HCT116 (cell line): ENCODE measurements around the gene MYCBP2. TPM values are rescaled to one million over a fixed set of nuclear protein-coding genes. Genes with fewer than 3 reads are reported as not detected.

ENCODE experiments used
- ATAC-seq: fragments of 200-7000 bp; cut with Tn5 transposase; 2 replicates; pipeline ENCODE4 v1.9.1; 2020; ENCODE audit warnings: mild to moderate bottlenecking, moderate library complexity
- BruUV-seq: library from RNA; stranded (reverse); fragments of 400-500 nt; replicated peaks from 2 replicates; lab custom pipeline; 2021; lab: Mats Ljungman, UMichigan
- CTCF ChIA-PET: fragments of 300-600 bp; sonication (Branson Sonifier 250); formaldehyde crosslinking; loops from one replicate; lab custom pipeline; 2021; ENCODE audit warnings: antibody characterized with exemption; lab: Charles Lee
- POLR2A ChIA-PET: fragments of 300-600, 350-600 bp; sonication (Branson Sonifier 250); formaldehyde crosslinking; loops from one replicate; lab custom pipeline; 2021; ENCODE audit warnings: antibody characterized with exemption; lab: Charles Lee
- RAD21 ChIA-PET, 2 experiments: fragments of 300-600 bp; sonication (Branson Sonifier 250); formaldehyde crosslinking; loops; one replicate each; lab custom pipeline; 2023; ENCODE audit warnings: low total read pairs in 2 of 2; ENCODE audit not compliant: uncharacterized antibody in 2 of 2, unreplicated experiment in 2 of 2, low non-redundant PET in 1 of 2; lab: Charles Lee
- DNase-seq: peaks from one replicate; pipeline ENCODE4 v3.0.0-alpha.2; 2010; ENCODE audit warnings: low read depth, low spot score
- H2AFZ ChIP-seq: fragments of 200-600 bp; shearing (Covaris generic), sonication (generic); 2 replicates; pipeline ENCODE4 v1.6.1; 2017; ENCODE audit warnings: low read depth, mixed run types, mixed read lengths, antibody characterized with exemption, low read length; ENCODE audit not compliant: poor library complexity, severe bottlenecking
- H3K27ac ChIP-seq: 2 replicates; pipeline ENCODE4 v1.5.1; 2012; ENCODE audit warnings: low read depth, low read length
- H3K27me3 ChIP-seq: fragments of 200-600 bp; sonication (generic); 2 replicates; pipeline ENCODE4 v1.6.1; 2016; ENCODE audit warnings: mixed run types, low read length, mixed read lengths; ENCODE audit not compliant: insufficient read depth
- H3K36me3 ChIP-seq, 2 experiments: fragments of 200-500 bp in 1 of 2; fragments of 200-600 bp in 1 of 2; sonication (Bioruptor generic) in 1 of 2; sonication (generic) in 1 of 2; 2 replicates each; pipeline versions ENCODE4 v1.5.1 to v1.6.1; 2014 to 2016; ENCODE audit warnings: low read length in 2 of 2, inconsistent platforms in 1 of 2, mixed read lengths in 1 of 2, mixed run types in 1 of 2; ENCODE audit not compliant: insufficient read depth in 2 of 2, control insufficient read depth in 1 of 2
- H3K4me1 ChIP-seq, 2 experiments: fragments of 200-600 bp in 1 of 2; sonication (generic) in 1 of 2; 2 replicates each; pipeline versions ENCODE4 v1.5.1 to v1.6.1; 2012 to 2017; ENCODE audit warnings: low read length in 2 of 2, inconsistent platforms in 1 of 2, mild to moderate bottlenecking in 1 of 2, mixed read lengths in 1 of 2, mixed run types in 1 of 2, moderate library complexity in 1 of 2; ENCODE audit not compliant: insufficient read depth in 2 of 2, control insufficient read depth in 1 of 2
- H3K4me2 ChIP-seq: fragments of 200-600 bp; sonication (generic); 2 replicates; pipeline ENCODE4 v1.6.1; 2017; ENCODE audit warnings: mixed run types, low read length, mixed read lengths
- H3K4me3 ChIP-seq, 2 experiments: fragments of 200-600 bp in 1 of 2; sonication (generic) in 1 of 2; replicated peaks in 1 of 2; 2 replicates each; pipeline ENCODE4 v1.5.1; 2011 to 2016; ENCODE audit warnings: low read length in 2 of 2, control low read depth in 1 of 2, low read depth in 1 of 2, mild to moderate bottlenecking in 1 of 2, mixed read lengths in 1 of 2, mixed run types in 1 of 2
- H3K79me2 ChIP-seq: fragments of 200-600 bp; sonication (generic); 2 replicates; pipeline ENCODE4 v1.6.1; 2017; ENCODE audit warnings: mild to moderate bottlenecking, mixed run types, low read length, moderate library complexity, mixed read lengths; ENCODE audit not compliant: insufficient read depth
- H3K9ac ChIP-seq: fragments of 200-600 bp; sonication (generic); 2 replicates; pipeline ENCODE4 v1.6.1; 2016; ENCODE audit warnings: low read length, mixed read lengths
- H3K9me2 ChIP-seq: fragments of 200-600 bp; sonication (generic), shearing (Covaris generic); 2 replicates; pipeline ENCODE4 v1.6.1; 2017; ENCODE audit warnings: mixed run types, mild to moderate bottlenecking, moderate library complexity; ENCODE audit not compliant: insufficient read depth
- H3K9me3 ChIP-seq, 2 experiments: fragments of 200-500 bp in 1 of 2; fragments of 200-600 bp in 1 of 2; sonication (Bioruptor generic) in 1 of 2; sonication (generic) in 1 of 2; 2 replicates each; pipeline ENCODE4 v1.6.1; 2014 to 2017; ENCODE audit warnings: low read length in 2 of 2, mixed read lengths in 2 of 2, inconsistent platforms in 1 of 2, low read depth in 1 of 2, mild to moderate bottlenecking in 1 of 2, mixed run types in 1 of 2, moderate library complexity in 1 of 2; ENCODE audit not compliant: control insufficient read depth in 1 of 2, insufficient read depth in 1 of 2
- H4K20me1 ChIP-seq: fragments of 200-600 bp; sonication (generic), shearing (Covaris generic); 2 replicates; pipeline ENCODE4 v1.6.1; 2017; ENCODE audit warnings: mixed run types, mild to moderate bottlenecking, moderate library complexity; ENCODE audit not compliant: insufficient read depth
- CBX3 ChIP-seq: IDR thresholded peaks from 2 replicates; pipeline ENCODE4 v1.6.1; 2012; ENCODE audit warnings: low read depth
- CEBPB ChIP-seq: IDR thresholded peaks from 2 replicates; pipeline ENCODE4 v1.6.1; 2012; ENCODE audit warnings: low read depth
- EGR1 ChIP-seq: IDR thresholded peaks from 2 replicates; pipeline ENCODE4 v1.6.1; 2012; ENCODE audit warnings: low read depth
- EZH2 ChIP-seq: fragments of 200-600 bp; sonication (generic); IDR thresholded peaks from 2 replicates; pipeline ENCODE4 v1.6.1; 2017; ENCODE audit warnings: antibody characterized with exemption, mixed run types
- FOSL1 ChIP-seq: IDR thresholded peaks from 2 replicates; pipeline ENCODE4 v1.6.1; 2012; ENCODE audit warnings: low read depth
- MAX ChIP-seq: IDR thresholded peaks from 2 replicates; pipeline ENCODE4 v1.6.1; 2012
- POLR2A ChIP-seq: IDR thresholded peaks from 2 replicates; pipeline ENCODE4 v1.7.0; 2011; ENCODE audit warnings: borderline replicate concordance; ENCODE audit not compliant: insufficient read depth, insufficient read length; ENCODE audit errors: extremely low read depth
- POLR2AphosphoS5 ChIP-seq: IDR thresholded peaks from 2 replicates; pipeline ENCODE4 v1.6.1; 2011; ENCODE audit warnings: mild to moderate bottlenecking, low read depth, low read length, moderate library complexity
- RAD21 ChIP-seq: IDR thresholded peaks from 2 replicates; pipeline ENCODE4 v1.6.1; 2012; ENCODE audit warnings: low read depth, mild to moderate bottlenecking
- REST ChIP-seq: IDR thresholded peaks from 2 replicates; pipeline ENCODE4 v1.6.1; 2012; ENCODE audit warnings: low read depth
- SP1 ChIP-seq: IDR thresholded peaks from 2 replicates; pipeline ENCODE4 v1.6.1; 2012; ENCODE audit warnings: low read depth
- ZNF274 ChIP-seq: fragments of 200-500 bp; sonication (Bioruptor generic); IDR thresholded peaks from 2 replicates; pipeline ENCODE4 v1.6.1; 2014; ENCODE audit warnings: mild to moderate bottlenecking, low read depth, low read length, inconsistent platforms
- intact Hi-C: fragments of 100-400 bp; cut with micrococcal nuclease; formaldehyde crosslinking; loops from 2 replicates; pipeline ENCODE4 v1.10.0; 2022
- total RNA-seq: library from RNA; stranded (reverse); gene quantifications from one replicate; pipeline ENCODE4 v1.2.1, GENCODE V29; 2021; ENCODE audit not compliant: unreplicated experiment
- TF ChIP-seq, protein P1 (sequence below): IDR thresholded peaks from 2 replicates; pipeline ENCODE4 v1.6.1; 2012
- TF ChIP-seq, protein P2 (sequence below): IDR thresholded peaks from 2 replicates; pipeline ENCODE4 v1.6.1; 2011; ENCODE audit warnings: mild to moderate bottlenecking, low read length, moderate library complexity; ENCODE audit not compliant: insufficient replicate concordance; ENCODE audit errors: extremely low read depth

Gene MYCBP2
- total RNA-seq, 1 experiment from 2014 or later, result 48.5 TPM

DNA sequence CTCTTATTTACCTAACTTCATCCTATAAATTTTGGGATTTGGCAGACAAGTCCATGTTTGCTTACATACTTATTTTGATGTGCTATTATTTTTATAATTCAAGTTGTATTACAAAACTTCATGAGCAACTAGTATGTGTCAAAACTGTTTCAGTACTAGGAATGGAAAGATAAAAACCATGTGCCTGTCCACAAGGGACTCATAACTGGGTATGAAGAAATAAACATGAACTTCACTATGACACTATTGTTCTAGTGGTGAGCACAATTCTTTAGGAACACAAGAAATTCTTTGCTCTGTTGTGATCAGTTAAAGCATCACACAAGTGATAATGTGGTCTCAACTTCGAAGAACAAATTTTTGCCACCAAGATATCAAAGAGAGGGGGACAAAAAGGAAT lies 202.5 kb downstream of the MYCBP2 start (continued):
- TF ChIP-seq CEBPB (no peak), EGR1 (no peak)

DNA sequence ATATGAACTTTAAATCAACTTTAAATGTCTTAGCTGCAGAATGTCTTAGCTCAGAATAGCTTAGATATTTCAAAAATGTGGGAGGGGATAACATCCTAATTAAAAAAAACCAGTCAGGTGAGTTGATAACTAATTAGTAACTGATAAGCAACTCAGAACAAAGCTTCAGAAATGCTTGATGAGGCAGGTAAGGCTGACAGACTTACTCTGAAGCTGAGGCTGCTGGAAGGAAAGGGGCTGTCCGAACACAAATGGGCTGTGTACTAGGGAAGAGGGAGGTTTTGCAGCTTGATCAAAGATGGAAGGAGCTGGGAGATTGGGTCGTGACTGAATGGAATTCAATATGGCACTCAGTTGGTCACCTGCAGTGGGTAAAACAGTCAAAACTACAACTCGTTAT lies 208.8 kb downstream of the MYCBP2 start:
- H3K36me3 ChIP-seq, result 0 out of 4 replicates have a peak, but pooled peaks cover 0 to 6% of the 10 kb centered on the region in 2 experiments
- intact Hi-C loops, result no loop called here
- no peaks in the 10 kb centered on the region for H3K9me3 ChIP-seq
- ChIA-PET RAD21 (no interaction called here), CTCF (no interaction called here), POLR2A (no interaction called here)
- no peak overlapping the region for H3K27ac ChIP-seq
- no peak overlapping the region for H3K4me2 ChIP-seq
- H2AFZ ChIP-seq, result no peak overlapping the region
- H3K27me3 ChIP-seq, result no peaks in the 10 kb centered on the region
- DNase-seq, result no peak
- TF ChIP-seq POLR2A, result no peak
- TF ChIP-seq, protein P1, sequence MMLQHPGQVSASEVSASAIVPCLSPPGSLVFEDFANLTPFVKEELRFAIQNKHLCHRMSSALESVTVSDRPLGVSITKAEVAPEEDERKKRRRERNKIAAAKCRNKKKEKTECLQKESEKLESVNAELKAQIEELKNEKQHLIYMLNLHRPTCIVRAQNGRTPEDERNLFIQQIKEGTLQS, result no peak
- no peak for TF ChIP-seq SP1
- TF ChIP-seq RAD21, result no peak
- no peak for TF ChIP-seq MAX
- TF ChIP-seq ZNF274, result no peak
- TF ChIP-seq CBX3, result no peak
- no peak for TF ChIP-seq FOSL1
- no peaks in the 10 kb centered on the region for H3K79me2 ChIP-seq
- no peak overlapping the region for H3K4me3 ChIP-seq
- no peaks in the 10 kb centered on the region for H3K4me1 ChIP-seq
- no peak overlapping the region for H3K9ac ChIP-seq
- H4K20me1 ChIP-seq, result no peaks in the 10 kb centered on the region
- BruUV-seq, result no TSS peak
- no peaks in the 10 kb centered on the region for H3K9me2 ChIP-seq
- no peak for ATAC-seq

GRCh38 chr13:77114271-77114670 lies 212.6 kb downstream of the MYCBP2 start:
- no peaks in the 10 kb centered on the region for H4K20me1 ChIP-seq

More at GRCh38 chr13:77114271-77114670, 212.6 kb downstream of the MYCBP2 start:
- BruUV-seq, result no TSS peak
- POLR2A ChIA-PET, result no interaction called here
- no peak overlapping the region for H2AFZ ChIP-seq
- no peak overlapping the region for H3K9ac ChIP-seq
- no peak overlapping the region for H3K4me3 ChIP-seq
- no peak for DNase-seq
- H3K27me3 ChIP-seq, result no peaks in the 10 kb centered on the region
- RAD21 ChIA-PET, result no interaction called here
- no peaks in the 10 kb centered on the region for H3K4me1 ChIP-seq
- H3K4me2 ChIP-seq, result no peak overlapping the region
- intact Hi-C loops, result no loop called here
- H3K36me3 ChIP-seq, result 0 out of 4 replicates have a peak, but pooled peaks cover 0 to 2% of the 10 kb centered on the region in 2 experiments
- no peak for TF ChIP-seq CEBPB
- TF ChIP-seq EZH2, result no peak
- TF ChIP-seq, protein P2, sequence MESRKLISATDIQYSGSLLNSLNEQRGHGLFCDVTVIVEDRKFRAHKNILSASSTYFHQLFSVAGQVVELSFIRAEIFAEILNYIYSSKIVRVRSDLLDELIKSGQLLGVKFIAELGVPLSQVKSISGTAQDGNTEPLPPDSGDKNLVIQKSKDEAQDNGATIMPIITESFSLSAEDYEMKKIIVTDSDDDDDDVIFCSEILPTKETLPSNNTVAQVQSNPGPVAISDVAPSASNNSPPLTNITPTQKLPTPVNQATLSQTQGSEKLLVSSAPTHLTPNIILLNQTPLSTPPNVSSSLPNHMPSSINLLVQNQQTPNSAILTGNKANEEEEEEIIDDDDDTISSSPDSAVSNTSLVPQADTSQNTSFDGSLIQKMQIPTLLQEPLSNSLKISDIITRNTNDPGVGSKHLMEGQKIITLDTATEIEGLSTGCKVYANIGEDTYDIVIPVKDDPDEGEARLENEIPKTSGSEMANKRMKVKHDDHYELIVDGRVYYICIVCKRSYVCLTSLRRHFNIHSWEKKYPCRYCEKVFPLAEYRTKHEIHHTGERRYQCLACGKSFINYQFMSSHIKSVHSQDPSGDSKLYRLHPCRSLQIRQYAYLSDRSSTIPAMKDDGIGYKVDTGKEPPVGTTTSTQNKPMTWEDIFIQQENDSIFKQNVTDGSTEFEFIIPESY, result no peak
- TF ChIP-seq CBX3, result no peak
- TF ChIP-seq REST, result no peak
- no peak for TF ChIP-seq SP1
- no peak for TF ChIP-seq POLR2AphosphoS5
- CTCF ChIA-PET, result no interaction called here
- H3K9me3 ChIP-seq, result no peaks in the 10 kb centered on the region
- H3K9me2 ChIP-seq, result no peaks in the 10 kb centered on the region
- H3K79me2 ChIP-seq, result no peaks in the 10 kb centered on the region
- no peak for ATAC-seq
- H3K27ac ChIP-seq, result no peak overlapping the region
